Stimulated activated CD4-positive, alpha-beta T cell treated with anti-CD3 and anti-CD28 coated beads, Interleukin-1b, Interleukin-23, amount 100 ng/mL, for 24 hours (primary cell): Measurements from ENCODE around the gene ATP2B3.

Experiments used
- DNase-seq, 4 experiments: peaks; one replicate each; pipeline ENCODE4 v3.0.0-alpha.2; 2020; ENCODE audit warnings: low read depth in 4 of 4, low spot score in 1 of 4

ATP2B3 gene

DNA sequence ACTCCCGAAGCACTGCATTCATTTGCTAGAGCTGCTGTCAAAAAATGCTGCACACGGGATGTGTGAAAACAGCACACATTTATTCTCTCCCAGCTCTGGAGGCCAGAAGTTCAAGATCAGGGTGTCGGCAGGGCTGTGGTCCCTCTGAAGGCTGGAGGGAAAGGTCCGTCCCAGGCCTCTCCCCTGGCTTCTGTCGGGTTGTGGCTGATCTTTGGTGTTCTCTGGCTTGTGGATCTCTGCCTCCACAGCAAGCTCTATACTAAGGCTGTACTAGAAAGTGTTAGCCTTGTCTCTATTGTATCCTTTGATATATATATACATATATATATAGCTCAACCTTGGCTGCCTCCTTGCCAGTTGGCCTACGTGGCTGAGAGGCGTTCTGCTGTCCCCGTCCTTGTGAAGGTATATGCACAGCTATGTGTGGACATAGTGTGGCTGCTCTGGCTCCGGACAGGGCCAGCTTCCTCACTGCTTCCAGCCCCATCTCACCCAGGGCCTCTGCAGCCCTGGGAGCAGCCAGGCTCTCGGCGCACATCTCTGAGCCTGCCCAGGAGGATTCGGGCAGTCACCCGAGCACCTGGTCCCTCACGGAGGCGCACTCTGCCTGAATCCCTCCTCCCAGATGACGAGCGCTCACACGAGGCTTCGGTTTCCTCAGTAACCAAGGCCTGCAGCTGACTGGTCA, 114.6 kb downstream of the ATP2B3 start:
- DNase-seq = no peak
